Smooth muscle cell of the brain vasculature (primary cell): ENCODE measurements around the gene CWC27.
"Not testable (repeated sequence)": the region's sequence is repeated elsewhere in the genome, so short reads cannot be mapped to it uniquely, and the experiment has no call there.

Source experiments
- DNase-seq: peaks from one replicate; pipeline ENCODE4 v3.0.0-alpha.2; 2012; ENCODE audit warnings: low read depth, low spot score

Gene CWC27

GRCh38 chr5:64921386-64921785 is 152.7 kb downstream of the CWC27 start:
- no peak for DNase-seq

GRCh38 chr5:64923151-64923685 is 154.5 kb downstream of the CWC27 start:
- DNase-seq = no peak

GRCh38 chr5:64925123-64925522 is 156.4 kb downstream of the CWC27 start:
- DNase-seq = no peak

GRCh38 chr5:64929833-64930232 is 161.1 kb downstream of the CWC27 start:
- DNase-seq = no peak

GRCh38 chr5:64930672-64931318 is 162.1 kb downstream of the CWC27 start:
- no peak for DNase-seq

- not testable (repeated sequence) for DNase-seq
Measured at GRCh38 chr5:64939422-64939771, 170.7 kb downstream of the CWC27 start.

- DNase-seq = no peak
Measured at GRCh38 chr5:64939772-64940510, 171.2 kb downstream of the CWC27 start.

- no peak for DNase-seq
Measured at GRCh38 chr5:64942460-64942859, 173.7 kb downstream of the CWC27 start.

- no peak for DNase-seq
Measured at GRCh38 chr5:64944868-64945267, 176.1 kb downstream of the CWC27 start.

- DNase-seq = no peak
Measured at GRCh38 chr5:64947031-64947430, 178.3 kb downstream of the CWC27 start.

- DNase-seq = no peak
Measured at GRCh38 chr5:64947801-64948200, 179.1 kb downstream of the CWC27 start.

- DNase-seq = no peak
Measured at GRCh38 chr5:64949331-64949730, 180.6 kb downstream of the CWC27 start.

- no peak for DNase-seq
Measured at GRCh38 chr5:64952951-64953673, 184.4 kb downstream of the CWC27 start.

GRCh38 chr5:64954518-64954917 is 185.8 kb downstream of the CWC27 start:
- DNase-seq = no peak

GRCh38 chr5:64958757-64959391 is 190.1 kb downstream of the CWC27 start:
- no peak for DNase-seq

GRCh38 chr5:64963278-64963677 is 194.5 kb downstream of the CWC27 start:
- no peak for DNase-seq

- no peak for DNase-seq
Measured at GRCh38 chr5:64968591-64969110, 199.9 kb downstream of the CWC27 start.

GRCh38 chr5:64969578-64969977 is 200.8 kb downstream of the CWC27 start:
- DNase-seq = no peak

GRCh38 chr5:64971513-64971912 is 202.8 kb downstream of the CWC27 start:
- no peak for DNase-seq

- no peak for DNase-seq
Measured at GRCh38 chr5:64971990-64972389, 203.3 kb downstream of the CWC27 start.

GRCh38 chr5:64972591-64972990 is 203.9 kb downstream of the CWC27 start:
- DNase-seq = no peak

- DNase-seq = no peak
Measured at GRCh38 chr5:64973215-64973614, 204.5 kb downstream of the CWC27 start.
